Sigmoid colon (tissue), 4 donors: ENCODE measurements around the gene LRCH1.

Experiments used
- POLR2A ChIP-seq, 2 donors: fragments of 450-650 bp; IDR thresholded peaks; one replicate each; pipeline ENCODE4 v1.6.1; 2016; ENCODE audit warnings: antibody characterized with exemption in 2 of 2, mild to moderate bottlenecking in 2 of 2, moderate library complexity in 2 of 2
- POLR2AphosphoS5 ChIP-seq, 4 donors: sonication (generic); formaldehyde crosslinking; IDR thresholded peaks; one replicate each; pipeline ENCODE4 v1.6.1; 2017; ENCODE audit warnings: antibody characterized with exemption in 4 of 4
- TF ChIP-seq, protein P1 (sequence below), 4 experiments: fragments of 450-650 bp in 3 of 4; fragments of 200-600 bp in 1 of 4; IDR thresholded peaks; one replicate each; pipeline ENCODE4 v1.5.1; 2016 to 2019; ENCODE audit warnings: antibody characterized with exemption in 4 of 4, mild to moderate bottlenecking in 3 of 4, moderate library complexity in 2 of 4

DNA sequence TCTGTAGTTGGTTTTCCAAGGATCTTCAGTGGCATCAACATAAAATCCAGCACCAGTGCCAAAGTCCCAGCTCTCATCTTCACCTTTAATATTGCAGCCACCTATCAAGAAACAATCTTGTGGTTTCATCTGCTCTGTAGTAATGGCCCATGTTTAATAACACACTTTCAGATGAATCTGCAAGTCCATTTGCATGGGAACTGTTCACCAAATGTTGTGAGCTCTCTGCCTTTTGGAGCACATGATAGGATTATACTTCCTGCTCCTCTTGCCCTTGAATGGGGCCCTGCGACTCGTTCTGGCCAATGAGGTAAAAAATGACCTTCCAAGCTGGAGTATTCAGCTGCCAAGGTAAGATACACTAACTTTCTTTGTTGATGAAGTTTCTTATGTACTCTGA lies 229.7 kb downstream of the LRCH1 start:
- TF ChIP-seq, protein P1, sequence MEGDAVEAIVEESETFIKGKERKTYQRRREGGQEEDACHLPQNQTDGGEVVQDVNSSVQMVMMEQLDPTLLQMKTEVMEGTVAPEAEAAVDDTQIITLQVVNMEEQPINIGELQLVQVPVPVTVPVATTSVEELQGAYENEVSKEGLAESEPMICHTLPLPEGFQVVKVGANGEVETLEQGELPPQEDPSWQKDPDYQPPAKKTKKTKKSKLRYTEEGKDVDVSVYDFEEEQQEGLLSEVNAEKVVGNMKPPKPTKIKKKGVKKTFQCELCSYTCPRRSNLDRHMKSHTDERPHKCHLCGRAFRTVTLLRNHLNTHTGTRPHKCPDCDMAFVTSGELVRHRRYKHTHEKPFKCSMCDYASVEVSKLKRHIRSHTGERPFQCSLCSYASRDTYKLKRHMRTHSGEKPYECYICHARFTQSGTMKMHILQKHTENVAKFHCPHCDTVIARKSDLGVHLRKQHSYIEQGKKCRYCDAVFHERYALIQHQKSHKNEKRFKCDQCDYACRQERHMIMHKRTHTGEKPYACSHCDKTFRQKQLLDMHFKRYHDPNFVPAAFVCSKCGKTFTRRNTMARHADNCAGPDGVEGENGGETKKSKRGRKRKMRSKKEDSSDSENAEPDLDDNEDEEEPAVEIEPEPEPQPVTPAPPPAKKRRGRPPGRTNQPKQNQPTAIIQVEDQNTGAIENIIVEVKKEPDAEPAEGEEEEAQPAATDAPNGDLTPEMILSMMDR (IDR thresholded peaks at IDR 0.05) = no peak
- no peak for TF ChIP-seq POLR2AphosphoS5 (IDR thresholded peaks at IDR 0.05)
- TF ChIP-seq POLR2A (IDR thresholded peaks at IDR 0.05) = no peak
